ENCODE data around the gene PSMB7. TPM values are rescaled to one million over a fixed set of nuclear protein-coding genes. Genes with fewer than 3 reads are reported as not detected.

Gene PSMB7
- total RNA-seq, 1 experiment from 2014 or later, result 216 TPM

DNA sequence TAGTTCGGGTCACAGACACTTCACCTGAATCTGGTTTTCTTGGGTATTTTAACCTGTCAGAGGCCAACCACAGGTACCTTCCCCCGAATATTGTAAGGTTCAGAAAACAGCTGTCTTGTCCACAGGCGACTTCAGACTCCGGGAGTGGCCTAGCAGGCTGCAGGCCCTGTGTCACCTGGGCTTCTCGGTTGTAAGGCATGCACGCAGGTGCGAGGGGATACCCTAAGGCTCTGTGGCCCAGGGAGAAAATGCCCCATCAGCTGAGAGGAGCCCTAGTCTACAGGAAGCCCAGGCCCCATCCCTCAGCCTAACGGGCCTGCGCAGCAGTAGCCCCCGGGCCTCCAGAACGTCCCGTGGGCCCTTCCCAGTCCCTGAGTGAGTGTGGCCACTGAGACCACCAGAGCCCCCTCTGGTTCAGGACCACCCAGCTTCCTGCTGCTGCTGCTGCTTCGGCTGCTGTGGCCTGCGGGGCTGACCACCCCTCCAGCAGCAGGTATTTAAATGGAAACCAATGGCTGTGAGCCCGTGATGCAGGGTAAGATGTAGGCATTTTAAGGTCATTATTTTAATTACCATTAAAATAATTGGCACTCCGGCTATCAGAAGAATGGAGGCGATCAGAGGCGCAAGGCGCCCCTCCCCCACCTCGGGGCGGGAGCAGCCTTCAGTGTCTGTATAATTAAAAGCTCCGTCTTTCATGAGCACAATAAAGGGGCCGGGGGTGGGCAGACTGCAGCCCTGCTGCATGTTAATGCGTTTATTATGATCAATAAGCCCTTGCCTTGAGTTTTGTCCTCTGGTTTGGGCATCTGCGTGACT lies 65.4 kb downstream of the PSMB7 start:
- Histone ChIP-seq H3K27me3 (replicated peaks; ENCODE audit: control insufficient read depth, insufficient read depth, low read length) (no peaks in the 10 kb centered on the region), H3K9me3 (no peaks in the 10 kb centered on the region), H3K4me3 (ENCODE audit: low read depth, low read length) (no peak overlapping the region), H3K36me3 (ENCODE audit: control insufficient read depth, insufficient read depth, low read length) (peaks cover 12% of the 10 kb centered on the region), H3K4me1 (no peaks in the 10 kb centered on the region)
- H3K4me3 Mint-ChIP-seq (ENCODE audit: unreplicated experiment), result no peak overlapping the region
- peaks cover 97% of the 10 kb centered on the region for H3K36me3 Mint-ChIP-seq (ENCODE audit: insufficient read depth, unreplicated experiment)
- POLR2A ChIA-PET, result no interaction called here
- no TSS peak for BruUV-seq (replicated peaks)
- DNase-seq, result peak in 1 of 2 experiments; percentile 21
- no peaks in the 10 kb centered on the region for H3K4me1 Mint-ChIP-seq (ENCODE audit: low read depth, unreplicated experiment)
- intact Hi-C loops (cut with micrococcal nuclease; ENCODE audit: unreplicated experiment), result no loop called here
- TF ChIP-seq, protein P1, sequence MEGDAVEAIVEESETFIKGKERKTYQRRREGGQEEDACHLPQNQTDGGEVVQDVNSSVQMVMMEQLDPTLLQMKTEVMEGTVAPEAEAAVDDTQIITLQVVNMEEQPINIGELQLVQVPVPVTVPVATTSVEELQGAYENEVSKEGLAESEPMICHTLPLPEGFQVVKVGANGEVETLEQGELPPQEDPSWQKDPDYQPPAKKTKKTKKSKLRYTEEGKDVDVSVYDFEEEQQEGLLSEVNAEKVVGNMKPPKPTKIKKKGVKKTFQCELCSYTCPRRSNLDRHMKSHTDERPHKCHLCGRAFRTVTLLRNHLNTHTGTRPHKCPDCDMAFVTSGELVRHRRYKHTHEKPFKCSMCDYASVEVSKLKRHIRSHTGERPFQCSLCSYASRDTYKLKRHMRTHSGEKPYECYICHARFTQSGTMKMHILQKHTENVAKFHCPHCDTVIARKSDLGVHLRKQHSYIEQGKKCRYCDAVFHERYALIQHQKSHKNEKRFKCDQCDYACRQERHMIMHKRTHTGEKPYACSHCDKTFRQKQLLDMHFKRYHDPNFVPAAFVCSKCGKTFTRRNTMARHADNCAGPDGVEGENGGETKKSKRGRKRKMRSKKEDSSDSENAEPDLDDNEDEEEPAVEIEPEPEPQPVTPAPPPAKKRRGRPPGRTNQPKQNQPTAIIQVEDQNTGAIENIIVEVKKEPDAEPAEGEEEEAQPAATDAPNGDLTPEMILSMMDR (IDR thresholded peaks at IDR 0.05; ENCODE audit: insufficient read depth in 1 of 2, low read depth in 1 of 2, low read length in 1 of 2, severe bottlenecking in 1 of 2, unreplicated experiment in 1 of 2), result no peak
- H3K27me3 Mint-ChIP-seq (ENCODE audit: insufficient read depth, unreplicated experiment), result no peaks in the 10 kb centered on the region
- H3K27ac Mint-ChIP-seq (ENCODE audit: unreplicated experiment), result no peak overlapping the region
- CTCF ChIA-PET, result interaction anchor here (1.5 kb wide), 1 partner anchor 19 kb away, joined by 3 read pairs; no protein-coding TSS in a partner anchor
- no peaks in the 10 kb centered on the region for H3K9me3 Mint-ChIP-seq (ENCODE audit: unreplicated experiment)

DNA sequence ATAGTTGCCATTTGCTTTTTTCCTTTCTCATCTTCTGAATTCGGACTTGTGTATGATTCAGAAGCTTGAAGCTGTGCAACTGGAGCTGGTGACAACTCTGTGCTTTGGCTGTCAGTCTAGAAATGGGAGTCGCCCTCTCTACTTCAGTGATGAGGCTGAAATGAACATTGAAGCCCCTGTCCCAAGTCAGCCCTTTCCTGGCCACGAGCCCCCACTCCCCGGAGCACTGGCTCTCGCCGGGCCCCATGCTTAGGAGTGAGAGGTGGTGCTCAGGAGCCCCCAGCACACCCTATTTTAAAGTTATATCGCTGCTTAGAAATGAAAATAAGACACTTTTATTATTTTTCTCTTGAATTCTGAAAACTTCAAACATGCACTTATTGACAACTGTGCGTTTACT lies 66.0 kb downstream of the PSMB7 start:
- Mint-ChIP-seq H3K36me3 (ENCODE audit: insufficient read depth, unreplicated experiment) (peaks cover 94% of the 10 kb centered on the region), H3K27me3 (ENCODE audit: insufficient read depth, unreplicated experiment) (no peaks in the 10 kb centered on the region), H3K9me3 (ENCODE audit: unreplicated experiment) (no peaks in the 10 kb centered on the region), H3K4me3 (ENCODE audit: unreplicated experiment) (no peak overlapping the region), H3K4me1 (ENCODE audit: low read depth, unreplicated experiment) (no peaks in the 10 kb centered on the region), H3K27ac (ENCODE audit: unreplicated experiment) (no peak overlapping the region)
- H3K4me1 ChIP-seq, result no peaks in the 10 kb centered on the region
- BruUV-seq (replicated peaks), result no TSS peak
- intact Hi-C loops (cut with micrococcal nuclease; ENCODE audit: unreplicated experiment), result no loop called here
- TF ChIP-seq, protein P1 (IDR thresholded peaks at IDR 0.05; ENCODE audit: insufficient read depth in 1 of 2, low read depth in 1 of 2, low read length in 1 of 2, severe bottlenecking in 1 of 2, unreplicated experiment in 1 of 2), result no peak
- H3K9me3 ChIP-seq, result no peaks in the 10 kb centered on the region
- POLR2A ChIA-PET, result no interaction called here
- no peaks in the 10 kb centered on the region for H3K27me3 ChIP-seq (replicated peaks; ENCODE audit: control insufficient read depth, insufficient read depth, low read length)
- H3K4me3 ChIP-seq (ENCODE audit: low read depth, low read length), result no peak overlapping the region
- CTCF ChIA-PET, result interaction anchor here (1.5 kb wide), 1 partner anchor 18 kb away, joined by 3 read pairs; no protein-coding TSS in a partner anchor
- DNase-seq, result peak in 1 of 2 experiments; percentile 12
- H3K36me3 ChIP-seq (ENCODE audit: control insufficient read depth, insufficient read depth, low read length), result peaks cover 12% of the 10 kb centered on the region

DNA sequence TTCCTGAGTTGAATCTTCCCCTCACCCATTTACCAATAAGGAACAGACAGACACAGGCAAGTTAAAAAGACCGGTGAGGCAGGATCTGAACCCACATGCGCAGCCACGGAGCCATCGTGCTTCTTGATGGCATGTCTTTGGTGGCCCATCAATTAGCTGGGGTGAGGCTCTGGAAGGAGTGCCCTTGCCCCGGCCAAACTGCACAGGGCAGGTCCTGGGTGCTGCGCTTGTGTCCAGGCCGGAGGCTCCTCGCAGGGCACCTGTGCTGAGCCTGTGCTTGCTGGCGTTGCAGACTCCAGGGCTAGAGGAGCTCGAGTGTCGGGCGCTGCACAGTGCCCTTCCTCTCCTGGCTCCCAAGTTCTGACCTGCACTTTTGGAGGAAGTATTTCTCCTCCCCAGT lies 66.4 kb downstream of the PSMB7 start:
- ChIA-PET CTCF (interaction anchor here (1.5 kb wide), 1 partner anchor 18 kb away, joined by 3 read pairs; no protein-coding TSS in a partner anchor), POLR2A (no interaction called here)
- BruUV-seq (replicated peaks), result no TSS peak
- Mint-ChIP-seq H3K27ac (ENCODE audit: unreplicated experiment) (no peak overlapping the region), H3K4me3 (ENCODE audit: unreplicated experiment) (no peak overlapping the region), H3K4me1 (ENCODE audit: low read depth, unreplicated experiment) (no peaks in the 10 kb centered on the region), H3K27me3 (ENCODE audit: insufficient read depth, unreplicated experiment) (no peaks in the 10 kb centered on the region), H3K36me3 (ENCODE audit: insufficient read depth, unreplicated experiment) (peaks cover 94% of the 10 kb centered on the region), H3K9me3 (ENCODE audit: unreplicated experiment) (no peaks in the 10 kb centered on the region)
- TF ChIP-seq, protein P1 (IDR thresholded peaks at IDR 0.05; ENCODE audit: insufficient read depth in 1 of 2, low read depth in 1 of 2, low read length in 1 of 2, severe bottlenecking in 1 of 2, unreplicated experiment in 1 of 2), result no peak
- peak in 1 of 2 experiments; percentile 27 for DNase-seq
- peaks cover 12% of the 10 kb centered on the region for H3K36me3 ChIP-seq (ENCODE audit: control insufficient read depth, insufficient read depth, low read length)
- no peaks in the 10 kb centered on the region for H3K27me3 ChIP-seq (replicated peaks; ENCODE audit: control insufficient read depth, insufficient read depth, low read length)
- H3K9me3 ChIP-seq, result no peaks in the 10 kb centered on the region
- no peaks in the 10 kb centered on the region for H3K4me1 ChIP-seq
- intact Hi-C loops (cut with micrococcal nuclease; ENCODE audit: unreplicated experiment), result no loop called here
- no peak overlapping the region for H3K4me3 ChIP-seq (ENCODE audit: low read depth, low read length)
